SU-DHL-6 (cell line): ENCODE data around the gene MAL.

Experiments used
- H2AFZ ChIP-seq: fragments of 200-600 bp; sonication (generic); 2 replicates; pipeline ENCODE4 v1.6.1; 2014; ENCODE audit warnings: low read depth, mild to moderate bottlenecking, moderate library complexity, mixed read lengths, antibody characterized with exemption, low read length; ENCODE audit not compliant: severe bottlenecking
- H3F3A ChIP-seq: fragments of 200-600 bp; shearing (Covaris generic); 2 replicates; pipeline ENCODE4 v1.6.0; 2016; ENCODE audit warnings: antibody characterized with exemption, mild to moderate bottlenecking; ENCODE audit not compliant: insufficient read depth
- H3K27ac ChIP-seq: fragments of 200-600 bp; sonication (generic); 2 replicates; pipeline ENCODE4 v1.5.1; 2016; ENCODE audit warnings: low read depth, mild to moderate bottlenecking, low read length, moderate library complexity, mixed read lengths
- H3K27me3 ChIP-seq: fragments of 200-600 bp; sonication (generic), shearing (Covaris generic); 2 replicates; pipeline ENCODE4 v1.6.0; 2014; ENCODE audit warnings: mild to moderate bottlenecking, low read length
- H3K36me3 ChIP-seq: fragments of 200-600 bp; sonication (generic); 2 replicates; pipeline ENCODE4 v1.6.1; 2014; ENCODE audit warnings: mild to moderate bottlenecking, low read length, mixed read lengths
- H3K4me2 ChIP-seq: fragments of 300-600, 200-600 bp; shearing (Covaris generic), sonication (generic); 2 replicates; pipeline ENCODE4 v1.6.0; 2014; ENCODE audit warnings: low read length, low read depth, mild to moderate bottlenecking; ENCODE audit not compliant: poor library complexity, severe bottlenecking
- H3K4me3 ChIP-seq: fragments of 200-600 bp; sonication (generic); 2 replicates; pipeline ENCODE4 v1.5.1; 2014; ENCODE audit warnings: antibody characterized with exemption, low read length, mild to moderate bottlenecking, mixed read lengths; ENCODE audit not compliant: insufficient read depth, poor library complexity, severe bottlenecking
- H3K79me2 ChIP-seq: fragments of 200-600 bp; sonication (generic); 2 replicates; pipeline ENCODE4 v1.6.1; 2014; ENCODE audit warnings: mild to moderate bottlenecking, low read length, moderate library complexity; ENCODE audit not compliant: insufficient read depth
- H3K9ac ChIP-seq: fragments of 200-600 bp; sonication (generic); 2 replicates; pipeline ENCODE4 v1.7.0; 2014; ENCODE audit warnings: mild to moderate bottlenecking, low read length
- H3K9me2 ChIP-seq: fragments of 200-600 bp; sonication (generic); replicated peaks from 2 replicates; pipeline ENCODE4 v1.6.1; 2014; ENCODE audit warnings: low read length; ENCODE audit not compliant: insufficient read depth
- H3K9me3 ChIP-seq: fragments of 200-600 bp; sonication (generic); 2 replicates; pipeline ENCODE4 v1.6.1; 2014; ENCODE audit warnings: low read length, mixed read lengths; ENCODE audit not compliant: insufficient read depth
- H4K20me1 ChIP-seq: fragments of 200-600 bp; sonication (generic); 2 replicates; pipeline ENCODE4 v1.6.1; 2014; ENCODE audit warnings: low read depth, mild to moderate bottlenecking, antibody characterized with exemption, low read length, moderate library complexity, mixed read lengths
- CTCF ChIP-seq: fragments of 200-600 bp; sonication (generic); IDR thresholded peaks from one replicate; pipeline ENCODE4 v1.5.1; 2017; ENCODE audit warnings: antibody characterized with exemption, mild to moderate bottlenecking, low read length, moderate library complexity; ENCODE audit not compliant: insufficient read depth, poor library complexity, severe bottlenecking
- EZH2phosphoT487 ChIP-seq: fragments of 200-600 bp; sonication (generic), shearing (Covaris generic); conservative IDR thresholded peaks from 2 replicates; pipeline ENCODE4 v1.6.1; 2018; ENCODE audit warnings: mild to moderate bottlenecking, antibody characterized with exemption, low read length, moderate library complexity, mixed read lengths

The MAL gene

GRCh38 chr2:95032341-95032740 lies 6.8 kb downstream of the MAL start:
- Histone ChIP-seq H2AFZ (no peak overlapping the region), H4K20me1 (no peaks in the 10 kb centered on the region), H3K9ac (no peak overlapping the region), H3F3A (no peaks in the 10 kb centered on the region), H3K79me2 (no peaks in the 10 kb centered on the region), H3K27me3 (no peaks in the 10 kb centered on the region), H3K9me2 (no peaks in the 10 kb centered on the region), H3K27ac (no peak overlapping the region), H3K9me3 (no peaks in the 10 kb centered on the region), H3K4me2 (no peak overlapping the region), H3K4me3 (no peak overlapping the region), H3K36me3 (no peaks in the 10 kb centered on the region)
- TF ChIP-seq CTCF = no peak
- no peak for TF ChIP-seq EZH2phosphoT487

GRCh38 chr2:95032868-95033603 lies 7.5 kb downstream of the MAL start:
- H3K27me3 ChIP-seq = no peaks in the 10 kb centered on the region

GRCh38 chr2:95034221-95034620 lies 8.7 kb downstream of the MAL start:
- Histone ChIP-seq H3K27ac (no peak overlapping the region), H2AFZ (no peak overlapping the region), H3K9me2 (no peaks in the 10 kb centered on the region), H3K4me2 (no peak overlapping the region), H4K20me1 (no peaks in the 10 kb centered on the region), H3K9ac (no peak overlapping the region), H3K36me3 (no peaks in the 10 kb centered on the region), H3K9me3 (no peaks in the 10 kb centered on the region), H3K79me2 (no peaks in the 10 kb centered on the region), H3K27me3 (no peaks in the 10 kb centered on the region), H3K4me3 (no peak overlapping the region), H3F3A (no peaks in the 10 kb centered on the region)
- TF ChIP-seq EZH2phosphoT487 = no peak
- TF ChIP-seq CTCF = no peak

More at GRCh38 chr2:95032868-95033603, 7.5 kb downstream of the MAL start:
- no peak overlapping the region for H3K4me2 ChIP-seq
- no peaks in the 10 kb centered on the region for H4K20me1 ChIP-seq
- H3K9me2 ChIP-seq = no peaks in the 10 kb centered on the region
- H3K4me3 ChIP-seq = no peak overlapping the region
- TF ChIP-seq CTCF (no peak), EZH2phosphoT487 (no peak)
- H3K9me3 ChIP-seq = no peaks in the 10 kb centered on the region
- H3K79me2 ChIP-seq = no peaks in the 10 kb centered on the region
- H3F3A ChIP-seq = no peaks in the 10 kb centered on the region
- no peak overlapping the region for H3K27ac ChIP-seq
- H3K9ac ChIP-seq = no peak overlapping the region
- H3K36me3 ChIP-seq = no peaks in the 10 kb centered on the region
- no peak overlapping the region for H2AFZ ChIP-seq
